Measurements from ENCODE around the gene GOLGA7B. TPM values are rescaled to one million over a fixed set of nuclear protein-coding genes. Genes with fewer than 3 reads are reported as not detected.
A peak's percentile ranks its signal among the peaks of the same experiment; 100 is the strongest.

Gene GOLGA7B
- total and polyA plus RNA-seq, 9 of the 15 experiments (the other 6 are each of a cell fraction or from before 2014, with no cell fraction given) = 0.03 to 0.07 (median 0.04) TPM; not detected in 3

- TF ChIP-seq HNRNPLL (IDR thresholded peaks at IDR 0.05; ENCODE audit: low read depth, low read length, poor library complexity, severe bottlenecking) = no peak
These were observed 65.9 kb downstream of the GOLGA7B start (continued) for GRCh38 chr10:97915346-97916131.

- intact Hi-C loops (cut with micrococcal nuclease) (loop anchor here (10.0 kb wide), 1 partner anchor 388 kb away; no protein-coding TSS in a partner anchor), in situ Hi-C loops (cut with MboI) (loop anchor here (25.0 kb wide), 1 partner anchor 396 kb away; no protein-coding TSS in a partner anchor)
- Histone ChIP-seq H4K20me1 (replicated peaks; ENCODE audit: control insufficient read depth, insufficient read depth, low read length) (0 out of 2 replicates have a peak, but pooled peaks cover 5% of the 10 kb centered on the region), H3K9ac (ENCODE audit: insufficient read depth in 1 of 2, low read depth in 2 of 2, low read length in 2 of 2) (no peak overlapping the region), H3K4me1 (replicated peaks in 1 of 2; ENCODE audit: control insufficient read depth in 2 of 2, insufficient read depth in 2 of 2, low read length in 2 of 2) (peaks cover 0 to 8% of the 10 kb centered on the region in 2 experiments; a peak in 2 of 5 replicates), H3K9me3 (replicated peaks; ENCODE audit: control insufficient read depth, insufficient read depth, low read depth, low read length) (no peaks in the 10 kb centered on the region), H3K36me3 (ENCODE audit: control insufficient read depth, insufficient read depth, low read length) (no peaks in the 10 kb centered on the region), H3K4me2 (ENCODE audit: insufficient read depth, low read length) (no peak overlapping the region), H3K9me1 (ENCODE audit: control insufficient read depth, insufficient read depth, low read length) (no peaks in the 10 kb centered on the region), H3K27ac (ENCODE audit: extremely low read depth, low read depth, low read length) (no peak overlapping the region), H2AFZ (ENCODE audit: low read depth, low read length) (no peak overlapping the region), H3K79me2 (ENCODE audit: control insufficient read depth, insufficient read depth, low read length) (no peaks in the 10 kb centered on the region), H3K4me3 (no peak overlapping the region), H3K27me3 (ENCODE audit: control insufficient read depth in 2 of 2, insufficient read depth in 2 of 2, low read length in 2 of 2) (peaks cover 0 to 25% of the 10 kb centered on the region in 2 experiments; a peak in 2 of 5 replicates)
- DNase-seq (ENCODE audit: extremely low read depth in 1 of 4, low spot score in 3 of 4) (no peak), ATAC-seq (no peak), FAIRE-seq (no peak)
- TF ChIP-seq SPI1 (IDR thresholded peaks at IDR 0.05; ENCODE audit: borderline replicate concordance, low read depth, low read length) = peak; percentile 34; the same call in 1 of the 2 replicates
- TF ChIP-seq ASH1L (IDR thresholded peaks at IDR 0.05; ENCODE audit: borderline replicate concordance, low read depth, partially characterized antibody) = no peak
- no peak for TF ChIP-seq PREB (CRISPR knock-in tag; IDR thresholded peaks at IDR 0.05)
- no TSS peak for BruUV-seq (replicated peaks)
- WGBS (ENCODE audit: insufficient coverage, low coverage, missing lambda C conversion rate) = 0% methylated on average over 4 of the region's 4 CpGs
- CTCF ChIA-PET (ENCODE audit: low intra/inter-chr PET ratio) = no interaction called here
- POLR2A ChIA-PET = no interaction called here
These were observed 66.9 kb downstream of the GOLGA7B start for GRCh38 chr10:97916586-97916985.

All from K562 (cell line).